HepG2 (cell line): ENCODE data around the gene NCAPD2. TPM values are rescaled to one million over a fixed set of nuclear protein-coding genes. Genes with fewer than 3 reads are reported as not detected.

ENCODE experiments used
- ERF ChIP-seq: IDR thresholded peaks from 2 replicates; pipeline ENCODE4 v1.6.1; 2018; ENCODE audit warnings: missing biosample characterization, missing genetic modification reagents
- GATAD1 ChIP-seq: IDR thresholded peaks from 2 replicates; pipeline ENCODE4 v1.6.1; 2016; ENCODE audit warnings: missing genetic modification reagents, missing compliant biosample characterization
- HHEX ChIP-seq: IDR thresholded peaks from 2 replicates; pipeline ENCODE4 v1.6.1; 2016; ENCODE audit warnings: control low read depth
- MEIS2 ChIP-seq: sonication (generic); formaldehyde crosslinking; IDR thresholded peaks from 2 replicates; pipeline ENCODE4 v1.9.0; 2021; ENCODE audit warnings: mild to moderate bottlenecking, missing genetic modification reagents
- POLR2A ChIP-seq, 2 experiments: IDR thresholded peaks; 2 replicates each; pipeline ENCODE4 v1.6.1; 2011; ENCODE audit warnings: low read depth in 2 of 2, low read length in 2 of 2, mild to moderate bottlenecking in 1 of 2, moderate library complexity in 1 of 2; ENCODE audit not compliant: insufficient read depth in 1 of 2
- PPARG ChIP-seq: conservative IDR thresholded peaks from 2 replicates; pipeline ENCODE4 v1.6.1; 2016; ENCODE audit warnings: missing biosample characterization, missing genetic modification reagents
- RBM39 ChIP-seq: fragments of 200-400 bp; formaldehyde crosslinking; IDR thresholded peaks from one replicate; pipeline ENCODE4 v1.6.1; 2018; ENCODE audit warnings: antibody characterized with exemption, mild to moderate bottlenecking, low read depth, low read length; ENCODE audit not compliant: poor library complexity, severe bottlenecking
- SALL2 ChIP-seq: sonication (generic); formaldehyde crosslinking; IDR thresholded peaks from 2 replicates; pipeline ENCODE4 v1.8.1; 2023; ENCODE audit warnings: mild to moderate bottlenecking, missing genetic modification reagents, inconsistent platforms
- SNRNP70 ChIP-seq: fragments of 200-400 bp; formaldehyde crosslinking; IDR thresholded peaks from 2 replicates; pipeline ENCODE4 v1.6.1; 2017; ENCODE audit warnings: mild to moderate bottlenecking, low read depth, low read length, moderate library complexity
- SOX5 ChIP-seq: IDR thresholded peaks from 2 replicates; pipeline ENCODE4 v1.6.1; 2016; ENCODE audit warnings: borderline replicate concordance
- TCF7L2 ChIP-seq: IDR thresholded peaks from 2 replicates; pipeline ENCODE4 v1.6.1; 2011; ENCODE audit warnings: mild to moderate bottlenecking, low read depth, low read length, moderate library complexity
- TOPORS ChIP-seq: sonication (generic); formaldehyde crosslinking; IDR thresholded peaks from 2 replicates; pipeline ENCODE4 v1.8.0; 2023; ENCODE audit warnings: mild to moderate bottlenecking, missing genetic modification reagents
- ZBTB25 ChIP-seq: IDR thresholded peaks from 2 replicates; pipeline ENCODE4 v1.6.1; 2018; ENCODE audit warnings: missing genetic modification reagents
- ZNF513 ChIP-seq: sonication (generic); formaldehyde crosslinking; conservative IDR thresholded peaks from 2 replicates; pipeline ENCODE4 v1.5.0; 2020; ENCODE audit warnings: missing genetic modification reagents
- ZNF678 ChIP-seq: sonication (generic); formaldehyde crosslinking; IDR thresholded peaks from 2 replicates; pipeline ENCODE4 v1.4.0; 2020; ENCODE audit warnings: mild to moderate bottlenecking, missing genetic modification reagents
- ZNF691 ChIP-seq: sonication (generic); formaldehyde crosslinking; IDR thresholded peaks from 2 replicates; pipeline ENCODE4 v1.4.0; 2020; ENCODE audit warnings: missing genetic modification reagents, low read depth, mild to moderate bottlenecking, borderline replicate concordance
- ZNF773 ChIP-seq: sonication (generic); formaldehyde crosslinking; IDR thresholded peaks from 2 replicates; pipeline ENCODE4 v1.4.0; 2020; ENCODE audit warnings: missing genetic modification reagents, borderline replicate concordance
- polyA plus RNA-seq, 8 experiments: library from polyadenylated mRNA; depleted of rRNA in 3 of 8; stranded (reverse) in 7 of 8; unstranded in 1 of 8; fragments of >200 nt; fragmentation: Illumina TruSeq in 4 of 8; extraction: Trizol in 4 of 8; gene quantifications; 2 replicates each; pipeline versions ENCODE4 v1.2.1 to v1.2.3, GENCODE V29; 2011 to 2016; ENCODE audit warnings: low read depth in 4 of 8, missing spikeins in 1 of 8, mixed read lengths in 1 of 8; ENCODE audit not compliant: insufficient read depth in 1 of 8
- total RNA-seq, 5 experiments: library from RNA; depleted of rRNA; stranded (reverse); fragments of >200 nt; fragmentation: Illumina TruSeq; extraction: Trizol; gene quantifications; 2 replicates each; pipeline ENCODE4 v1.2.3, GENCODE V29; 2016; ENCODE audit warnings: low read depth in 1 of 5
- TF ChIP-seq, protein P1 (sequence below): IDR thresholded peaks from 2 replicates; pipeline ENCODE4 v1.4.0; 2020; ENCODE audit warnings: mild to moderate bottlenecking, missing genetic modification reagents
- TF ChIP-seq, protein P2 (sequence below): sonication (generic); formaldehyde crosslinking; conservative IDR thresholded peaks from 2 replicates; pipeline ENCODE4 v1.8.0; 2022; ENCODE audit warnings: missing genetic modification reagents
- TF ChIP-seq, protein P3 (sequence below): sonication (generic); formaldehyde crosslinking; IDR thresholded peaks from 2 replicates; pipeline ENCODE4 v1.4.0; 2020; ENCODE audit warnings: missing genetic modification reagents, borderline replicate concordance

Gene NCAPD2
- total and polyA plus RNA-seq, 2 of the 13 experiments (the other 11 are each of a cell fraction or from before 2014, with no cell fraction given) = 51.1 to 65.6 TPM

GRCh38 chr12:6533653-6533922, 39.7 kb downstream of the NCAPD2 start (continued):
- TF ChIP-seq, protein P1, sequence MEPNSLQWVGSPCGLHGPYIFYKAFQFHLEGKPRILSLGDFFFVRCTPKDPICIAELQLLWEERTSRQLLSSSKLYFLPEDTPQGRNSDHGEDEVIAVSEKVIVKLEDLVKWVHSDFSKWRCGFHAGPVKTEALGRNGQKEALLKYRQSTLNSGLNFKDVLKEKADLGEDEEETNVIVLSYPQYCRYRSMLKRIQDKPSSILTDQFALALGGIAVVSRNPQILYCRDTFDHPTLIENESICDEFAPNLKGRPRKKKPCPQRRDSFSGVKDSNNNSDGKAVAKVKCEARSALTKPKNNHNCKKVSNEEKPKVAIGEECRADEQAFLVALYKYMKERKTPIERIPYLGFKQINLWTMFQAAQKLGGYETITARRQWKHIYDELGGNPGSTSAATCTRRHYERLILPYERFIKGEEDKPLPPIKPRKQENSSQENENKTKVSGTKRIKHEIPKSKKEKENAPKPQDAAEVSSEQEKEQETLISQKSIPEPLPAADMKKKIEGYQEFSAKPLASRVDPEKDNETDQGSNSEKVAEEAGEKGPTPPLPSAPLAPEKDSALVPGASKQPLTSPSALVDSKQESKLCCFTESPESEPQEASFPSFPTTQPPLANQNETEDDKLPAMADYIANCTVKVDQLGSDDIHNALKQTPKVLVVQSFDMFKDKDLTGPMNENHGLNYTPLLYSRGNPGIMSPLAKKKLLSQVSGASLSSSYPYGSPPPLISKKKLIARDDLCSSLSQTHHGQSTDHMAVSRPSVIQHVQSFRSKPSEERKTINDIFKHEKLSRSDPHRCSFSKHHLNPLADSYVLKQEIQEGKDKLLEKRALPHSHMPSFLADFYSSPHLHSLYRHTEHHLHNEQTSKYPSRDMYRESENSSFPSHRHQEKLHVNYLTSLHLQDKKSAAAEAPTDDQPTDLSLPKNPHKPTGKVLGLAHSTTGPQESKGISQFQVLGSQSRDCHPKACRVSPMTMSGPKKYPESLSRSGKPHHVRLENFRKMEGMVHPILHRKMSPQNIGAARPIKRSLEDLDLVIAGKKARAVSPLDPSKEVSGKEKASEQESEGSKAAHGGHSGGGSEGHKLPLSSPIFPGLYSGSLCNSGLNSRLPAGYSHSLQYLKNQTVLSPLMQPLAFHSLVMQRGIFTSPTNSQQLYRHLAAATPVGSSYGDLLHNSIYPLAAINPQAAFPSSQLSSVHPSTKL (CRISPR knock-in tag) = no peak; the same call in 1 of the 2 replicates
- TF ChIP-seq ZNF678 (CRISPR knock-in tag) (peak; percentile 52; the same call in 1 of the 2 replicates), RBM39 (no peak), ERF (no peak), ZNF773 (CRISPR knock-in tag) (no peak), ZNF513 (CRISPR knock-in tag) (no peak), HHEX (CRISPR knock-in tag) (no peak), TOPORS (no peak), POLR2A (IDR thresholded peaks at IDR 0.05; ENCODE audit: insufficient read depth in 1 of 2, low read depth in 2 of 2, low read length in 2 of 2) (no peak; a peak in 1 of 4 replicates), ZNF691 (CRISPR knock-in tag) (no peak), SNRNP70 (no peak), SALL2 (CRISPR knock-in tag) (no peak; the same call in 1 of the 2 replicates), TCF7L2 (no peak), GATAD1 (CRISPR knock-in tag) (no peak), ZBTB25 (CRISPR knock-in tag) (no peak), PPARG (CRISPR knock-in tag) (no peak), SOX5 (CRISPR knock-in tag) (no peak), MEIS2 (CRISPR knock-in tag) (no peak)
- TF ChIP-seq, protein P2, sequence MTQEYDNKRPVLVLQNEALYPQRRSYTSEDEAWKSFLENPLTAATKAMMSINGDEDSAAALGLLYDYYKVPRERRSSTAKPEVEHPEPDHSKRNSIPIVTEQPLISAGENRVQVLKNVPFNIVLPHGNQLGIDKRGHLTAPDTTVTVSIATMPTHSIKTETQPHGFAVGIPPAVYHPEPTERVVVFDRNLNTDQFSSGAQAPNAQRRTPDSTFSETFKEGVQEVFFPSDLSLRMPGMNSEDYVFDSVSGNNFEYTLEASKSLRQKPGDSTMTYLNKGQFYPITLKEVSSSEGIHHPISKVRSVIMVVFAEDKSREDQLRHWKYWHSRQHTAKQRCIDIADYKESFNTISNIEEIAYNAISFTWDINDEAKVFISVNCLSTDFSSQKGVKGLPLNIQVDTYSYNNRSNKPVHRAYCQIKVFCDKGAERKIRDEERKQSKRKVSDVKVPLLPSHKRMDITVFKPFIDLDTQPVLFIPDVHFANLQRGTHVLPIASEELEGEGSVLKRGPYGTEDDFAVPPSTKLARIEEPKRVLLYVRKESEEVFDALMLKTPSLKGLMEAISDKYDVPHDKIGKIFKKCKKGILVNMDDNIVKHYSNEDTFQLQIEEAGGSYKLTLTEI = no peak
- TF ChIP-seq, protein P3, sequence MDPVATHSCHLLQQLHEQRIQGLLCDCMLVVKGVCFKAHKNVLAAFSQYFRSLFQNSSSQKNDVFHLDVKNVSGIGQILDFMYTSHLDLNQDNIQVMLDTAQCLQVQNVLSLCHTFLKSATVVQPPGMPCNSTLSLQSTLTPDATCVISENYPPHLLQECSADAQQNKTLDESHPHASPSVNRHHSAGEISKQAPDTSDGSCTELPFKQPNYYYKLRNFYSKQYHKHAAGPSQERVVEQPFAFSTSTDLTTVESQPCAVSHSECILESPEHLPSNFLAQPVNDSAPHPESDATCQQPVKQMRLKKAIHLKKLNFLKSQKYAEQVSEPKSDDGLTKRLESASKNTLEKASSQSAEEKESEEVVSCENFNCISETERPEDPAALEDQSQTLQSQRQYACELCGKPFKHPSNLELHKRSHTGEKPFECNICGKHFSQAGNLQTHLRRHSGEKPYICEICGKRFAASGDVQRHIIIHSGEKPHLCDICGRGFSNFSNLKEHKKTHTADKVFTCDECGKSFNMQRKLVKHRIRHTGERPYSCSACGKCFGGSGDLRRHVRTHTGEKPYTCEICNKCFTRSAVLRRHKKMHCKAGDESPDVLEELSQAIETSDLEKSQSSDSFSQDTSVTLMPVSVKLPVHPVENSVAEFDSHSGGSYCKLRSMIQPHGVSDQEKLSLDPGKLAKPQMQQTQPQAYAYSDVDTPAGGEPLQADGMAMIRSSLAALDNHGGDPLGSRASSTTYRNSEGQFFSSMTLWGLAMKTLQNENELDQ (CRISPR knock-in tag) = no peak
